ENCODE data around the gene ATXN7L2. TPM values are rescaled to one million over a fixed set of nuclear protein-coding genes. Genes with fewer than 3 reads are reported as not detected.

ATXN7L2 gene
- total and polyA plus RNA-seq, 10 of the 15 experiments (the other 5 are each of a cell fraction or from before 2014, with no cell fraction given) = 0.27 to 7.4 (median 4.9) TPM

DNA sequence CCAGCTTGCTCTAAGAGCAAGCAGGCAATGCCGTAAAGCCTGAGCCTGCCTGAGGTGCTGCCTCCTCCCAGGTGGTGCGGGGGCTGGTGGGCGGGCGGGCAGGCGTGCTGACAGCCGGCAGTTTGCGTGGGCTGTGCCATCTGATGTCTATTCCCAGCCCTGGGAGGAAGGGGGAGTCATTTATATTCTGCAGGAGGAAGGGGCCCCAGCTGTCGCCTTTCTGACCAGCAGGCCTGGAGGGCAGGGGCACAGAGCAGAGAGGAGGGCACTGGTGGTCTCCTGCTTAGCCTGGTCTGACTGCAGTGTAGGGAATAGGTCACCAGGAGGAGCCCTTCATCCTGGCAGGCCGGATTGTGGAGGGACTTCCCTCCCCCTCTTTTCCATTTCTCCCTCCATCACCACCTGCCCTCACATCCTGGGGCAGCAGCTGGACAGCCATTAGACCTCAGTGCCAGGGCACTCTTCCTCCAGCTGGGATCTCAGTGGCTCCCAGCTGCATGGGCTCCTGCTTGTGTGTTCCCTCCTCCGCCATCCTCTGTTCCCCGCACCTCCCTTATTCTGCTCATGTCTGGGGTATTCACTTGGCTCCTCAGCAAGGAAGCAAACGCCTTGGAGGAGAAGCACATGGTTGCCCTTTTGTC lies 14.6 kb downstream of the ATXN7L2 start:
- SMC1A ChIA-PET (ENCODE audit: uncharacterized antibody, unreplicated experiment) = interaction anchor here (0.9 to 14.4 kb wide), 7 partner anchors 8 to 48 kb away, joined by 3 to 431 read pairs (median 4); no protein-coding TSS in a partner anchor
- H2AFZ ChIP-seq (ENCODE audit: control insufficient read depth, low read depth, low read length) = no peak overlapping the region
- peak; percentile 8; the same call in 1 of the 3 replicates for ATAC-seq
- no peak for FAIRE-seq
- H3K27me3 ChIP-seq (replicated peaks in 1 of 2; ENCODE audit: control insufficient read depth in 2 of 2, insufficient read depth in 2 of 2, low read length in 1 of 2) = no peaks in the 10 kb centered on the region
- no peak overlapping the region for H3K9ac ChIP-seq (ENCODE audit: control insufficient read depth, insufficient read depth, low read length)
- no peak overlapping the region for H3K4me3 ChIP-seq
- no peaks in the 10 kb centered on the region for H3K9me3 ChIP-seq (replicated peaks; ENCODE audit: control insufficient read depth, insufficient read depth, low read length)
- H4K20me1 ChIP-seq (ENCODE audit: control insufficient read depth, insufficient read depth) = peaks cover 4% of the 10 kb centered on the region; the same call in 1 of the 2 replicates
- no peak overlapping the region for H3K27ac ChIP-seq (ENCODE audit: control insufficient read depth, insufficient read depth)
- H3K79me2 ChIP-seq (ENCODE audit: control insufficient read depth, insufficient read depth, low read length) = peaks cover 9% of the 10 kb centered on the region
- peaks cover 4% of the 10 kb centered on the region for H3K4me1 ChIP-seq (ENCODE audit: control insufficient read depth, insufficient read depth, low read length)
- BruUV-seq (replicated peaks) = no TSS peak
- POLR2A ChIA-PET = interaction anchor here (0.6 to 2.4 kb wide), 6 partner anchors 12 to 73 kb away, joined by 3 to 10 read pairs (median 4); no protein-coding TSS in a partner anchor
- in situ Hi-C loops (cut with MboI) = no loop called here
- CTCF ChIA-PET = interaction anchor here (0.6 to 26.7 kb wide), 16 partner anchors 8 to 299 kb away, joined by 3 to 1280 read pairs (median 4); partner anchors contain the start of genes AMIGO1, GPR61 and GSTM1
- intact Hi-C loops (cut with micrococcal nuclease; ENCODE audit: unreplicated experiment) = loop anchor here (1.0 kb wide), 1 partner anchor 34 kb away; no protein-coding TSS in a partner anchor
- DNase-seq (ENCODE audit: low read depth, low spot score) = no peak
- H3K4me2 ChIP-seq (ENCODE audit: control insufficient read depth, insufficient read depth) = no peak overlapping the region
- RAD21 ChIA-PET (ENCODE audit: unreplicated experiment) = interaction anchor here (0.7 to 13.4 kb wide), 6 partner anchors 15 to 73 kb away, joined by 3 to 422 read pairs (median 4); no protein-coding TSS in a partner anchor
- WGBS (ENCODE audit: insufficient coverage, insufficient replicate concordance, low lambda C conversion rate, missing lambda C conversion rate) = 78% methylated on average over 12 of the region's 12 CpGs
- H3K36me3 ChIP-seq (ENCODE audit: control insufficient read depth in 2 of 2, insufficient read depth in 2 of 2, low read length in 1 of 2) = peaks cover 7 to 20% of the 10 kb centered on the region in 2 experiments; a peak in 3 of 4 replicates
- TF ChIP-seq MXI1 (IDR thresholded peaks at IDR 0.05; ENCODE audit: low read depth, low read length) (no peak), HDGF (IDR thresholded peaks at IDR 0.05) (peak; percentile 69), BRCA1 (IDR thresholded peaks at IDR 0.05; ENCODE audit: low read depth, low read length) (no peak), POLR2A (IDR thresholded peaks at IDR 0.05; ENCODE audit: low read depth, low read length) (no peak), SMC3 (IDR thresholded peaks at IDR 0.05; ENCODE audit: borderline replicate concordance, low read length) (peak; percentile 71), ZNF207 (IDR thresholded peaks at IDR 0.05; ENCODE audit: borderline replicate concordance) (no peak), ESRRA (IDR thresholded peaks at IDR 0.05; ENCODE audit: low read length) (no peak), CTCF (IDR thresholded peaks at IDR 0.05 in 2 of 3, conservative IDR thresholded peaks at IDR 0.05 in 1 of 3; ENCODE audit: control insufficient read depth in 2 of 3, extremely low read depth in 1 of 3, insufficient read depth in 1 of 3, low read depth in 3 of 3, low read length in 3 of 3) (peak; percentile 42 to 70 (median 63); a peak in 5 of 6 replicates), TARDBP (IDR thresholded peaks at IDR 0.05; ENCODE audit: borderline replicate concordance) (no peak)
- TF ChIP-seq, protein P1, sequence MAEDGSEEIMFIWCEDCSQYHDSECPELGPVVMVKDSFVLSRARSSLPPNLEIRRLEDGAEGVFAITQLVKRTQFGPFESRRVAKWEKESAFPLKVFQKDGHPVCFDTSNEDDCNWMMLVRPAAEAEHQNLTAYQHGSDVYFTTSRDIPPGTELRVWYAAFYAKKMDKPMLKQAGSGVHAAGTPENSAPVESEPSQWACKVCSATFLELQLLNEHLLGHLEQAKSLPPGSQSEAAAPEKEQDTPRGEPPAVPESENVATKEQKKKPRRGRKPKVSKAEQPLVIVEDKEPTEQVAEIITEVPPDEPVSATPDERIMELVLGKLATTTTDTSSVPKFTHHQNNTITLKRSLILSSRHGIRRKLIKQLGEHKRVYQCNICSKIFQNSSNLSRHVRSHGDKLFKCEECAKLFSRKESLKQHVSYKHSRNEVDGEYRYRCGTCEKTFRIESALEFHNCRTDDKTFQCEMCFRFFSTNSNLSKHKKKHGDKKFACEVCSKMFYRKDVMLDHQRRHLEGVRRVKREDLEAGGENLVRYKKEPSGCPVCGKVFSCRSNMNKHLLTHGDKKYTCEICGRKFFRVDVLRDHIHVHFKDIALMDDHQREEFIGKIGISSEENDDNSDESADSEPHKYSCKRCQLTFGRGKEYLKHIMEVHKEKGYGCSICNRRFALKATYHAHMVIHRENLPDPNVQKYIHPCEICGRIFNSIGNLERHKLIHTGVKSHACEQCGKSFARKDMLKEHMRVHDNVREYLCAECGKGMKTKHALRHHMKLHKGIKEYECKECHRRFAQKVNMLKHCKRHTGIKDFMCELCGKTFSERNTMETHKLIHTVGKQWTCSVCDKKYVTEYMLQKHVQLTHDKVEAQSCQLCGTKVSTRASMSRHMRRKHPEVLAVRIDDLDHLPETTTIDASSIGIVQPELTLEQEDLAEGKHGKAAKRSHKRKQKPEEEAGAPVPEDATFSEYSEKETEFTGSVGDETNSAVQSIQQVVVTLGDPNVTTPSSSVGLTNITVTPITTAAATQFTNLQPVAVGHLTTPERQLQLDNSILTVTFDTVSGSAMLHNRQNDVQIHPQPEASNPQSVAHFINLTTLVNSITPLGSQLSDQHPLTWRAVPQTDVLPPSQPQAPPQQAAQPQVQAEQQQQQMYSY (CRISPR knock-in tag; IDR thresholded peaks at IDR 0.05) = no peak
- TF ChIP-seq, protein P2, sequence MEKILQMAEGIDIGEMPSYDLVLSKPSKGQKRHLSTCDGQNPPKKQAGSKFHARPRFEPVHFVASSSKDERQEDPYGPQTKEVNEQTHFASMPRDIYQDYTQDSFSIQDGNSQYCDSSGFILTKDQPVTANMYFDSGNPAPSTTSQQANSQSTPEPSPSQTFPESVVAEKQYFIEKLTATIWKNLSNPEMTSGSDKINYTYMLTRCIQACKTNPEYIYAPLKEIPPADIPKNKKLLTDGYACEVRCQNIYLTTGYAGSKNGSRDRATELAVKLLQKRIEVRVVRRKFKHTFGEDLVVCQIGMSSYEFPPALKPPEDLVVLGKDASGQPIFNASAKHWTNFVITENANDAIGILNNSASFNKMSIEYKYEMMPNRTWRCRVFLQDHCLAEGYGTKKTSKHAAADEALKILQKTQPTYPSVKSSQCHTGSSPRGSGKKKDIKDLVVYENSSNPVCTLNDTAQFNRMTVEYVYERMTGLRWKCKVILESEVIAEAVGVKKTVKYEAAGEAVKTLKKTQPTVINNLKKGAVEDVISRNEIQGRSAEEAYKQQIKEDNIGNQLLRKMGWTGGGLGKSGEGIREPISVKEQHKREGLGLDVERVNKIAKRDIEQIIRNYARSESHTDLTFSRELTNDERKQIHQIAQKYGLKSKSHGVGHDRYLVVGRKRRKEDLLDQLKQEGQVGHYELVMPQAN (conservative IDR thresholded peaks at IDR 0.05) = no peak

Data from GM12878 (cell line).